Neuronal stem cell (in vitro differentiated cells): ENCODE data around the gene FHOD3.

Experiments used
- DNase-seq: peaks from one replicate; pipeline ENCODE4 v3.0.0-alpha.2; 2013; ENCODE audit warnings: low spot score
- H2AFZ ChIP-seq: one replicate; pipeline ENCODE4 v1.6.1; 2013; ENCODE audit warnings: mild to moderate bottlenecking, low read length, inconsistent platforms
- H2AK5ac ChIP-seq: 2 replicates; pipeline ENCODE4 v1.6.1; 2013; ENCODE audit warnings: low read depth, mild to moderate bottlenecking, inconsistent platforms, low read length, moderate library complexity, mixed read lengths
- H2BK120ac ChIP-seq: 2 replicates; pipeline ENCODE4 v1.6.1; 2013; ENCODE audit warnings: low read depth, mild to moderate bottlenecking, inconsistent platforms, low read length, moderate library complexity, mixed read lengths
- H2BK12ac ChIP-seq: one replicate; pipeline ENCODE4 v1.6.1; 2013; ENCODE audit warnings: low read length, inconsistent platforms
- H2BK15ac ChIP-seq: 2 replicates; pipeline ENCODE4 v1.6.1; 2013; ENCODE audit warnings: mild to moderate bottlenecking, low read length, inconsistent platforms, mixed read lengths
- H2BK5ac ChIP-seq: one replicate; pipeline ENCODE4 v1.6.1; 2013; ENCODE audit warnings: inconsistent platforms, mild to moderate bottlenecking, low read length, moderate library complexity
- H3K14ac ChIP-seq: one replicate; pipeline ENCODE4 v1.6.1; 2013; ENCODE audit warnings: low read length, inconsistent platforms
- H3K18ac ChIP-seq: 2 replicates; pipeline ENCODE4 v1.6.1; 2013; ENCODE audit warnings: low read length, inconsistent platforms
- H3K23ac ChIP-seq: 2 replicates; pipeline ENCODE4 v1.6.1; 2013; ENCODE audit warnings: low read depth, mild to moderate bottlenecking, mixed read lengths, low read length, inconsistent platforms; ENCODE audit not compliant: poor library complexity
- H3K27ac ChIP-seq: replicated peaks from 3 replicates; pipeline ENCODE4 v1.5.1; 2013; ENCODE audit warnings: low read length, inconsistent platforms
- H3K27me3 ChIP-seq, 3 experiments: 2 replicates each; pipeline ENCODE4 v1.6.1; 2013; ENCODE audit warnings: low read length in 3 of 3, mild to moderate bottlenecking in 2 of 3, inconsistent platforms in 1 of 3, low read depth in 1 of 3, mixed read lengths in 1 of 3, moderate library complexity in 1 of 3; ENCODE audit not compliant: control insufficient read depth in 3 of 3, insufficient read depth in 3 of 3
- H3K36me3 ChIP-seq, 2 donors: replicated peaks in 1 of 2; 2 replicates each; pipeline ENCODE4 v1.6.1; 2013; ENCODE audit warnings: low read length in 2 of 2; ENCODE audit not compliant: control insufficient read depth in 2 of 2, insufficient read depth in 2 of 2
- H3K4ac ChIP-seq: 2 replicates; pipeline ENCODE4 v1.6.1; 2013; ENCODE audit warnings: inconsistent platforms, mild to moderate bottlenecking, low read length, moderate library complexity
- H3K4me1 ChIP-seq, 2 donors: 1 replicate in 1 of 2; 2 replicates in 1 of 2; pipeline ENCODE4 v1.6.1; 2013; ENCODE audit warnings: low read length in 2 of 2, low read depth in 1 of 2; ENCODE audit not compliant: control insufficient read depth in 2 of 2, insufficient read depth in 1 of 2
- H3K4me2 ChIP-seq: one replicate; pipeline ENCODE4 v1.6.1; 2013; ENCODE audit warnings: mild to moderate bottlenecking, low read length, inconsistent platforms; ENCODE audit not compliant: insufficient read depth, poor library complexity, severe bottlenecking
- H3K4me3 ChIP-seq, 2 donors: 2 replicates each; pipeline ENCODE4 v1.5.1; 2013; ENCODE audit warnings: low read length in 2 of 2, mild to moderate bottlenecking in 2 of 2, inconsistent platforms in 1 of 2, moderate library complexity in 1 of 2
- H3K79me1 ChIP-seq: one replicate; pipeline ENCODE4 v1.6.1; 2013; ENCODE audit warnings: low read depth, mild to moderate bottlenecking, inconsistent platforms, low read length, moderate library complexity
- H3K9ac ChIP-seq: one replicate; pipeline ENCODE4 v1.6.1; 2013; ENCODE audit warnings: mild to moderate bottlenecking, low read depth, low read length, inconsistent platforms; ENCODE audit not compliant: poor library complexity
- H3K9me3 ChIP-seq, 2 donors: replicated peaks in 1 of 2; 2 replicates each; pipeline versions ENCODE3 to v1.6.1; 2013; ENCODE audit warnings: low read length in 2 of 2, mild to moderate bottlenecking in 2 of 2, inconsistent platforms in 1 of 2, low read depth in 1 of 2, mixed read lengths in 1 of 2, moderate library complexity in 1 of 2; ENCODE audit not compliant: control insufficient read depth in 2 of 2, insufficient read depth in 1 of 2
- H4K8ac ChIP-seq: one replicate; pipeline ENCODE4 v1.6.1; 2013; ENCODE audit warnings: low read depth, mild to moderate bottlenecking, inconsistent platforms, low read length, moderate library complexity
- H4K91ac ChIP-seq: one replicate; pipeline ENCODE4 v1.6.1; 2013; ENCODE audit warnings: low read length, low read depth, mild to moderate bottlenecking, inconsistent platforms; ENCODE audit not compliant: poor library complexity
- WGBS, 2 donors: extraction: QIAGEN DNeasy Blood & Tissue Kit; methylation state at CpG; one replicate each; pipeline ENCODE4 v1.1.7; 2013; ENCODE audit warnings: missing lambda C conversion rate in 2 of 2, mixed read lengths in 1 of 2; ENCODE audit not compliant: insufficient read length in 2 of 2, insufficient replicate concordance in 1 of 2; ENCODE audit errors: extremely low coverage in 2 of 2; 5-methylcytosine and 5-hydroxymethylcytosine counted together

FHOD3 gene

GRCh38 chr18:36640021-36640952 lies 342.8 kb downstream of the FHOD3 start:
- H2BK12ac ChIP-seq = no peak overlapping the region
- H3K27ac ChIP-seq = no peak overlapping the region
- H3K4me1 ChIP-seq = peaks cover 2 to 4% of the 10 kb centered on the region in 2 donors
- WGBS, 2 donors = no CpG with 5 or more reads among the region's 8 CpGs
- H2BK120ac ChIP-seq = no peak overlapping the region
- DNase-seq = no peak
- no peak overlapping the region for H3K4me3 ChIP-seq
- no peak overlapping the region for H2AFZ ChIP-seq
- no peak overlapping the region for H4K91ac ChIP-seq
- H3K4ac ChIP-seq = no peak overlapping the region
- no peak overlapping the region for H3K9ac ChIP-seq
- no peaks in the 10 kb centered on the region for H3K27me3 ChIP-seq
- no peak overlapping the region for H2AK5ac ChIP-seq
- H2BK15ac ChIP-seq = no peak overlapping the region
- no peaks in the 10 kb centered on the region for H3K79me1 ChIP-seq
- no peak overlapping the region for H3K18ac ChIP-seq
- no peak overlapping the region for H3K4me2 ChIP-seq
- no peak overlapping the region for H3K14ac ChIP-seq
- H3K36me3 ChIP-seq = peaks cover 2 to 5% of the 10 kb centered on the region in 2 donors
- H3K23ac ChIP-seq = no peak overlapping the region
- H4K8ac ChIP-seq = no peak overlapping the region
- no peak overlapping the region for H2BK5ac ChIP-seq
- no peaks in the 10 kb centered on the region for H3K9me3 ChIP-seq

- no peak overlapping the region for H3K9ac ChIP-seq
- no peak overlapping the region for H4K91ac ChIP-seq
- no peaks in the 10 kb centered on the region for H3K27me3 ChIP-seq
- H3K79me1 ChIP-seq = no peaks in the 10 kb centered on the region
- H2BK15ac ChIP-seq = no peak overlapping the region
- WGBS, 2 donors = no CpG with 5 or more reads among the region's 3 CpGs
- peaks cover 0 to 2% of the 10 kb centered on the region in 2 donors for H3K4me1 ChIP-seq
- peaks cover 0 to 2% of the 10 kb centered on the region in 2 donors for H3K36me3 ChIP-seq
- H2AFZ ChIP-seq = no peak overlapping the region
- H3K14ac ChIP-seq = no peak overlapping the region
- H3K4ac ChIP-seq = no peak overlapping the region
- no peak for DNase-seq
- H2BK120ac ChIP-seq = no peak overlapping the region
- H3K18ac ChIP-seq = no peak overlapping the region
- no peak overlapping the region for H3K27ac ChIP-seq
- no peak overlapping the region for H3K4me2 ChIP-seq
- no peak overlapping the region for H2BK5ac ChIP-seq
- H3K4me3 ChIP-seq = no peak overlapping the region
- no peak overlapping the region for H3K23ac ChIP-seq
- H2BK12ac ChIP-seq = no peak overlapping the region
- H4K8ac ChIP-seq = no peak overlapping the region
- no peaks in the 10 kb centered on the region for H3K9me3 ChIP-seq
- H2AK5ac ChIP-seq = no peak overlapping the region
Observed at GRCh38 chr18:36643061-36643460, 345.5 kb downstream of the FHOD3 start.

- Histone ChIP-seq H3K14ac (no peak overlapping the region), H2BK12ac (no peak overlapping the region), H3K18ac (no peak overlapping the region), H3K9ac (no peak overlapping the region), H3K4me2 (no peak overlapping the region), H3K4me3 (no peak overlapping the region), H3K36me3 (peaks cover 2 to 13% of the 10 kb centered on the region in 2 donors), H3K27ac (no peak overlapping the region), H2BK5ac (no peak overlapping the region), H3K23ac (no peak overlapping the region), H2AFZ (no peak overlapping the region), H3K27me3 (no peaks in the 10 kb centered on the region), H4K8ac (no peak overlapping the region), H3K4ac (no peak overlapping the region), H2BK120ac (no peak overlapping the region), H4K91ac (no peak overlapping the region), H2BK15ac (no peak overlapping the region), H3K9me3 (no peaks in the 10 kb centered on the region), H3K4me1 (no peaks in the 10 kb centered on the region), H3K79me1 (no peaks in the 10 kb centered on the region), H2AK5ac (no peak overlapping the region)
- no CpG with 5 or more reads among the region's 3 CpGs for WGBS, 2 donors
- DNase-seq = no peak
Observed at GRCh38 chr18:36648803-36649202, 351.3 kb downstream of the FHOD3 start.

GRCh38 chr18:36649205-36649604 lies 351.7 kb downstream of the FHOD3 start:
- H3K23ac ChIP-seq = no peak overlapping the region
- no peak overlapping the region for H2BK15ac ChIP-seq
- no peak overlapping the region for H3K9ac ChIP-seq
- no peak overlapping the region for H2AFZ ChIP-seq
- no peaks in the 10 kb centered on the region for H3K27me3 ChIP-seq
- no peak overlapping the region for H3K27ac ChIP-seq
- no peak overlapping the region for H4K8ac ChIP-seq
- H3K4ac ChIP-seq = no peak overlapping the region
- H2BK5ac ChIP-seq = no peak overlapping the region
- peaks cover 4 to 14% of the 10 kb centered on the region in 2 donors for H3K36me3 ChIP-seq
- no peak overlapping the region for H2BK120ac ChIP-seq
- no peak overlapping the region for H2BK12ac ChIP-seq
- no peak overlapping the region for H2AK5ac ChIP-seq
- H3K4me1 ChIP-seq = no peaks in the 10 kb centered on the region
- H3K79me1 ChIP-seq = no peaks in the 10 kb centered on the region
- no peak overlapping the region for H3K4me2 ChIP-seq
- H3K4me3 ChIP-seq = no peak overlapping the region
- H3K18ac ChIP-seq = no peak overlapping the region
- H3K14ac ChIP-seq = no peak overlapping the region
- H4K91ac ChIP-seq = no peak overlapping the region
- WGBS, 2 donors = no CpG with 5 or more reads among the region's 3 CpGs
- H3K9me3 ChIP-seq = no peaks in the 10 kb centered on the region
- no peak for DNase-seq
